Anterior cingulate cortex (tissue), 58 donors: ENCODE measurements around the gene CCNY.

Source experiments
- DNase-seq, 58 donors: peaks; one replicate each; lab custom pipeline; 2025; lab: John Stamatoyannopoulos, UW

Gene CCNY

GRCh38 chr10:35568483-35569015 lies 232.2 kb downstream of the CCNY start:
- DNase-seq = no peak

- no peak for DNase-seq
Measured at GRCh38 chr10:35569111-35569707, 232.9 kb downstream of the CCNY start.

GRCh38 chr10:35569836-35570235 lies 233.5 kb downstream of the CCNY start:
- no peak for DNase-seq

DNA sequence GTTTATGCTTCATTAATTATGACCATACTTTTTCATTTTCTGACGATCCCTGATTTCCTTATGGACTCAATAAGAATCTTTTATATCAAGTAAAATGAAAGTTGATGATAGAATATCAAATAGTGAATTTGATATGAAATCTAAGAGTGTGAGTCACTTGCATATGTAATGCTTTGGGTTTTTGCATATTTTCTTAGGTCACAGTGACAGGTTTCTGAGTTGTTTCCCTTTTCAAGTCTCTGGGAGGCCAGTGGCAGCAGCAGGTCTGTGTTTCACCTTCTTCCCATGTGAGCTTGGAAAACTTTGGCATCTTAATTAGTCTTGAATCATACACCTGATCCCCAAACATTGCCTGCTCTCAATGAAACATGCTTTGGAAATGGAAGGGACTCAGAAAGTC lies 234.1 kb downstream of the CCNY start:
- no peak for DNase-seq

DNA sequence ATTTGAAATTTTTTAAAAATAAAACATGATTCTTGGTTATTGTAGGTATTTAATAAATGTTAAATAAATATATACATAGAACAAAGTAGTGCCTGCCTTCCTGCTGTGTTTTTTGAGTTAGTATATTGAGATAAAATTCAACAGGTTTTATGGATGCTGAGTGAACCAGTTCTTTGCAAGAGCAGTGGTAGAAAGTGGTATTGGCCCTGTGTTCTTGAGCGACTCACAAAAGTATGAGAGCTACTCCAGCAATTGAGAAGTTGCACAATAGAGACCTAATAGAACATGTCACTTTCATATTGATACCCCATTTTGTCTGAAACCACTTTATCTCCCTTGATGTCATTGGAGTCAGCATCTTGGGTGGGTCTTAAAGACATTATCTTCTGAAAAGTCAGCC lies 236.3 kb downstream of the CCNY start:
- DNase-seq = no peak

DNA sequence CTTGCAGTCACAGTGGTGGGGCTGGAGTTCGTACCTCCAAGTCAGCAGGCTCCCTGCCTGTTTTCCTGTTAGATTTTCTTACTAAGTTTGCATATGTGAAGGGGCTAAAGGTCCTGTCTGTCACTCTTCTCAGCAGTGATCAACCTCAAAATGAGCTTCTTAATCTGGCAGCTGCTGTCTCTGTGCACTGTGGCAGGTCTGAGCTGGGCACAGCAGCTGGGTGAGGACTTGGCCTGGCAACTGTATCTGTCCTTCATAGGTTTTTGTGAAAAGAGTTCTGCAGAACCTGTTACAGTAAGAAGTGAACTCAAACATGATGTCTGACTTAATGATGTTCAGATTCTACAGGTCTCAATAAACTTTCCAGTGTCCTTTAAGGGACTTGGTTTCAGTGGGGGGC lies 237.5 kb downstream of the CCNY start:
- DNase-seq = no peak

GRCh38 chr10:35574924-35575352 lies 238.6 kb downstream of the CCNY start:
- DNase-seq = no peak

DNA sequence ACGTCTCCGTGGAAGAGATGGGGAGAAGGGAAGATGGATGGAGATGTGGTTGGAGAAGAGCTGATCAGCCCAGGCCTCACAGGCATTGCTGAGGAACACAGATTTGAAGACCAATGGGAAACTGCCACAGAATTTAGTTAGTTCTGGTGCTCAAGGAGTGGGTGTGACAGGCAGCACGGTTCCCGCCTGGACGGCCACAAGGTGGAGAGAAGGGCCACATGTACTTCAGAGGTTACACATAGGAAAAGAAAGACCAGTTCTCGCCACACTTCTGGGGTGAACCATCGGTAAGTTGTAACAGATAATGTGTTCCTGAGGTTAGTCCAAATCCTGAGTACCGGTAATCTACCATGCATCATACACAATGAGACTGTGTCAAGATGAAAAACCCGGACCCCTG lies 239.3 kb downstream of the CCNY start:
- DNase-seq = no peak

DNA sequence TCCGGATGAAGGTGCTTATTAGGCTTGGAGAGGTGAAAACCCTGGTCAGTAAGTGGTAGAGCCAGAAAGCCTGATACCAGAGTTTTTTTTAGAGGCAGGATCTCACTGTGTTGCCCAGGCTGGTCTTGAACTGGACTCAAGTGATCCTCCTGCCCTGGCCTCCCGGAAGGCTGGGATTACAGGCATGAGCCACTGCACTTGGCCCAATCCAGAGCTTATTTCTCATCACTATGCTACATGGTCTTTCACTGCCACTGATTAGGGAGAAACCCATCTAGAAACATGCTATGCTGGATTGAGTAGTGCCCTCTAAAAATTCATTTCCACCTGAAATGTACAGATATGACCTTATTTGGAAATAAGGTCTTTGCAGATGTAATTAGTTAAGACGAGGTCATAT lies 240.4 kb downstream of the CCNY start:
- DNase-seq = no peak

GRCh38 chr10:35577926-35578617 lies 241.8 kb downstream of the CCNY start:
- DNase-seq = no peak

- no peak for DNase-seq
Measured at GRCh38 chr10:35578618-35578956, 242.3 kb downstream of the CCNY start.

GRCh38 chr10:35579116-35579515 lies 242.8 kb downstream of the CCNY start:
- DNase-seq = no peak

GRCh38 chr10:35579726-35580422 lies 243.6 kb downstream of the CCNY start:
- DNase-seq = no peak

DNA sequence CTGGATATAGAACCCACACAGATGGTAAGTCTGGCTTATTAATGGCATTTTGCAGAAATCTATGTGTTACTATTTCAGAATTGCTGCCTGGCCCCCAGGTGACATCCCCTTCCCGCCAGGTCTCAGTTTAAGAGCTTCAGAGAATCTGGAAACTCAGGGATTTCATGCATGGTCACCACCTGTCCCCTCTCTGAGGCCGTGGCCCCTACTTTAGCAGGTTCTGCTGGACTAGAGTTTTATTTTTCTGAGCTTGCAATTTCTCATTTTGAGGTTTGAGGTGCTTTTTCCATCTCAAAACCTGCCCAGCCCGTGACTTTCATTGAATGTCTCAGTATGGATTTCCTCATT lies 244.1 kb downstream of the CCNY start:
- DNase-seq = no peak

- no peak for DNase-seq
Measured at GRCh38 chr10:35581655-35582054, 245.3 kb downstream of the CCNY start.

- DNase-seq = no peak
Measured at GRCh38 chr10:35584946-35585345, 248.6 kb downstream of the CCNY start.

DNA sequence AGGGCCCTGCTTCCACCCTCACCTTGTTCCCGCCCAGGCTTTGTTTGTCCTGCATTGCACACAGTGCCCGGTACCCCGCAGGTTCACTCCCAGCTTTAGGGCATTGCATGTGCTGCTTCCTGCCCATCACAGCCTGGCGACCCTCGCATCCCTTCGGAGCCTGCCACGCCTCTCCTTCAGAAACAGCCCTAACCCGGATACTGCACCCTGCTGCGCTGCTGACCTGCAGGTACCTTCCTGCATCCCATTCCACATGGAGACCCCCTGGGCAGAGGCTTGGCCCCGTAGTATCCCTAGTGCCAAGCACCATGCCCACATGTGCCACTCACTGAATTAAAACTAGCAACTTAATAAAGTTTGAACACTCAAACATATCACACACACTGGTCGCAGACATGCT lies 249.0 kb downstream of the CCNY start:
- no peak for DNase-seq

- DNase-seq = no peak
Measured at GRCh38 chr10:35585903-35586535, 249.7 kb downstream of the CCNY start.

DNA sequence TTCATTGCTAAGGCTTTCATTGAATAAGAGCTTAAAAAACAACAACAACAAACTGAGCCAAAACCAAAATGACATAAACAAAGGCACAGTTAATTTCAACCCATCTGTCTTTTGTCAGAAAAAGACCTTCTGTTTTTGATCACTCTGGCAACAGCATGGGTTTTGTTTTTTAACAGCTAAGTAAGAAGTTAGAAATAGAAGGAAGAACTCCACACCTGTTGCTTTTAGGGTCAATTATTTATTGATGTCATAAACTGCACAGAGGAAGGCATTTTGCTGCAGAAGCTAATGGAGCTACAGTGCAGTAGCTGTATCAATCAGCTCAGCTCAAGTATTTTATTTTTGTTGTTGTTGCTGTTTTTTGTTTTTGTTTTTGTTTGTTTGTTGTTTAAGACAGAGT lies 252.5 kb downstream of the CCNY start:
- no peak for DNase-seq

DNA sequence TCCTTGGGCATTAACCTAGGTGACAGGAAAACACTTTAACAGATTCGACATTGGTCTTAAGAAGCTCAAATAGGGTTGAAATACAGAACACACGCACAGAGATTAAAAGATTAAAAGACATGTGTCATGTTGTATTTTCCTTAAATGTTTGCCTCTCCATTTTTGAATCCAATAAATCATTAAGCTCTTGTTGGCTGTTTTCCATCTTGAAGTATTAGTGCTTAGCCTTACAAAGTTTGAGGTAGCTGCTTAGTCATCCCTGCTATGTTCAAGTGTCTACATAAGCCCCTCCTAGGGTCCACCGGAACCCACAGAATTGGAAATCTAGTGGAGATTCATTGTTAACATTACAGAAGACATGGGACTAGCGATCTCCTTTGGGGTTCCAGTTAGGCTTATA lies 256.1 kb downstream of the CCNY start:
- DNase-seq = no peak
